A549 (cell line): ENCODE results near the gene KIF13A.

ENCODE experiments used
- CBX8 ChIP-seq: fragments of 200-600 bp; sonication (generic); IDR thresholded peaks from 2 replicates; pipeline ENCODE4 v1.6.1; 2016
- EHF ChIP-seq: fragments of 250-450 bp; sonication (Bioruptor Pico); IDR thresholded peaks from 2 replicates; pipeline ENCODE4 v1.5.0; 2020; ENCODE audit warnings: mild to moderate bottlenecking
- EHMT2 ChIP-seq: fragments of 200-600 bp; sonication (generic); IDR thresholded peaks from 2 replicates; pipeline ENCODE4 v1.6.1; 2016; ENCODE audit warnings: antibody characterized with exemption, low read depth, mild to moderate bottlenecking, moderate library complexity
- HMGXB4 ChIP-seq: fragments of 250-450 bp; sonication (Bioruptor Pico); IDR thresholded peaks from 2 replicates; pipeline ENCODE4 v1.5.0; 2021; ENCODE audit warnings: mild to moderate bottlenecking, moderate library complexity, borderline replicate concordance
- MYC ChIP-seq: IDR thresholded peaks from 2 replicates; pipeline ENCODE4 v1.6.1; 2012; ENCODE audit warnings: mild to moderate bottlenecking, inconsistent platforms, low read length, improper control_type of control experiment, borderline replicate concordance
- NFE2L2 ChIP-seq: fragments of 150-350 bp; conservative IDR thresholded peaks from 2 replicates; pipeline ENCODE4 v1.6.1; 2014; ENCODE audit warnings: low read length
- RARB ChIP-seq: fragments of 250-450 bp; sonication (Bioruptor Pico); IDR thresholded peaks from 2 replicates; pipeline ENCODE4 v1.8.0; 2021; ENCODE audit warnings: mild to moderate bottlenecking, moderate library complexity
- RFX5 ChIP-seq: fragments of 450-650 bp; IDR thresholded peaks from 2 replicates; pipeline ENCODE4 v1.7.1; 2014; ENCODE audit warnings: antibody characterized with exemption, mild to moderate bottlenecking, moderate library complexity
- TF ChIP-seq, protein P1 (sequence below): fragments of >200 bp; sonication (Bioruptor Twin); formaldehyde crosslinking; IDR thresholded peaks from 3 replicates; pipeline ENCODE4 v1.5.1; 2016

GRCh38 chr6:17730078-17730704, 257.2 kb downstream of the KIF13A start:
- no peak for TF ChIP-seq EHF
- no peak for TF ChIP-seq RFX5
- TF ChIP-seq, protein P1, sequence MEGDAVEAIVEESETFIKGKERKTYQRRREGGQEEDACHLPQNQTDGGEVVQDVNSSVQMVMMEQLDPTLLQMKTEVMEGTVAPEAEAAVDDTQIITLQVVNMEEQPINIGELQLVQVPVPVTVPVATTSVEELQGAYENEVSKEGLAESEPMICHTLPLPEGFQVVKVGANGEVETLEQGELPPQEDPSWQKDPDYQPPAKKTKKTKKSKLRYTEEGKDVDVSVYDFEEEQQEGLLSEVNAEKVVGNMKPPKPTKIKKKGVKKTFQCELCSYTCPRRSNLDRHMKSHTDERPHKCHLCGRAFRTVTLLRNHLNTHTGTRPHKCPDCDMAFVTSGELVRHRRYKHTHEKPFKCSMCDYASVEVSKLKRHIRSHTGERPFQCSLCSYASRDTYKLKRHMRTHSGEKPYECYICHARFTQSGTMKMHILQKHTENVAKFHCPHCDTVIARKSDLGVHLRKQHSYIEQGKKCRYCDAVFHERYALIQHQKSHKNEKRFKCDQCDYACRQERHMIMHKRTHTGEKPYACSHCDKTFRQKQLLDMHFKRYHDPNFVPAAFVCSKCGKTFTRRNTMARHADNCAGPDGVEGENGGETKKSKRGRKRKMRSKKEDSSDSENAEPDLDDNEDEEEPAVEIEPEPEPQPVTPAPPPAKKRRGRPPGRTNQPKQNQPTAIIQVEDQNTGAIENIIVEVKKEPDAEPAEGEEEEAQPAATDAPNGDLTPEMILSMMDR: no peak
- TF ChIP-seq HMGXB4: no peak
- no peak for TF ChIP-seq EHMT2
- no peak for TF ChIP-seq CBX8
- TF ChIP-seq RARB (CRISPR knock-in tag): no peak
- TF ChIP-seq MYC: no peak
- no peak for TF ChIP-seq NFE2L2
